Transverse colon (tissue), 4 donors: ENCODE measurements around the gene TBC1D16.

Source experiments
- CTCF ChIP-seq, 5 experiments: fragments of 200-600 bp in 3 of 5; fragments of 450-650 bp in 2 of 5; sonication (generic) in 3 of 5; IDR thresholded peaks; 1 replicate in 2 of 5; 2 replicates in 3 of 5; pipeline ENCODE4 v1.5.1; 2016 to 2017; ENCODE audit warnings: antibody characterized with exemption in 5 of 5, inconsistent platforms in 3 of 5, mild to moderate bottlenecking in 2 of 5, moderate library complexity in 1 of 5
- POLR2A ChIP-seq: fragments of 450-650 bp; IDR thresholded peaks from one replicate; pipeline ENCODE4 v1.6.1; 2016; ENCODE audit warnings: antibody characterized with exemption, mild to moderate bottlenecking, moderate library complexity
- POLR2AphosphoS5 ChIP-seq, 3 donors: sonication (generic); formaldehyde crosslinking; IDR thresholded peaks; one replicate each; pipeline ENCODE4 v1.6.1; 2016; ENCODE audit warnings: antibody characterized with exemption in 3 of 3

GRCh38 chr17:79936050-79936449 is 99.6 kb downstream of the TBC1D16 start:
- TF ChIP-seq CTCF (IDR thresholded peaks at IDR 0.05) = no peak
- no peak for TF ChIP-seq POLR2AphosphoS5 (IDR thresholded peaks at IDR 0.05)
- no peak for TF ChIP-seq POLR2A
